Peyer's patch (tissue), 4 donors: ENCODE results near the gene TOP3B. TPM values are rescaled to one million over a fixed set of nuclear protein-coding genes. Genes with fewer than 3 reads are reported as not detected.

Experiments
- DNase-seq, 3 donors: peaks; one replicate each; pipeline ENCODE4 v3.0.0-alpha.2; 2017 to 2019
- H3K27ac ChIP-seq, 4 donors: fragments of 200-600 bp; sonication (generic); one replicate each; pipeline ENCODE4 v1.5.1; 2016 to 2019
- H3K27me3 ChIP-seq, 2 donors: fragments of 200-600 bp; sonication (generic); one replicate each; pipeline ENCODE4 v1.5.1; 2019
- H3K36me3 ChIP-seq, 3 donors: fragments of 200-600 bp; sonication (generic); one replicate each; pipeline ENCODE4 v1.5.1; 2016 to 2019
- H3K4me1 ChIP-seq, 4 donors: fragments of 200-600 bp; sonication (generic); one replicate each; pipeline ENCODE4 v1.5.1; 2016 to 2019
- H3K4me3 ChIP-seq, 4 donors: fragments of 200-600 bp; sonication (generic); 1 replicate in 3 of 4; 2 replicates in 1 of 4; pipeline ENCODE4 v1.5.1; 2016 to 2019; ENCODE audit warnings: mild to moderate bottlenecking in 1 of 4
- H3K9me3 ChIP-seq, 4 donors: fragments of 200-600 bp; sonication (generic); one replicate each; pipeline ENCODE4 v1.5.1; 2016 to 2019; ENCODE audit warnings: mild to moderate bottlenecking in 1 of 4
- POLR2A ChIP-seq, 2 donors: fragments of 450-650 bp; IDR thresholded peaks; one replicate each; pipeline ENCODE4 v1.5.1; 2017; ENCODE audit warnings: antibody characterized with exemption in 2 of 2, mild to moderate bottlenecking in 2 of 2, moderate library complexity in 2 of 2
- total RNA-seq, 4 donors: library from RNA; depleted of rRNA; stranded (reverse); fragments of >200 nt; gene quantifications; one replicate each; pipeline ENCODE4 v1.1.0, GENCODE V29; 2016
- TF ChIP-seq, protein P1 (sequence below), 6 experiments: fragments of 450-650 bp in 4 of 6; fragments of 200-600 bp in 2 of 6; sonication (generic) in 1 of 6; IDR thresholded peaks; one replicate each; pipeline ENCODE4 v1.5.1; 2017 to 2019; ENCODE audit warnings: antibody characterized with exemption in 6 of 6, mild to moderate bottlenecking in 3 of 6, moderate library complexity in 1 of 6

Gene TOP3B
- total RNA-seq, 4 donors from 2014 or later, result 53.6 to 91.6 (median 80.2) TPM

DNA sequence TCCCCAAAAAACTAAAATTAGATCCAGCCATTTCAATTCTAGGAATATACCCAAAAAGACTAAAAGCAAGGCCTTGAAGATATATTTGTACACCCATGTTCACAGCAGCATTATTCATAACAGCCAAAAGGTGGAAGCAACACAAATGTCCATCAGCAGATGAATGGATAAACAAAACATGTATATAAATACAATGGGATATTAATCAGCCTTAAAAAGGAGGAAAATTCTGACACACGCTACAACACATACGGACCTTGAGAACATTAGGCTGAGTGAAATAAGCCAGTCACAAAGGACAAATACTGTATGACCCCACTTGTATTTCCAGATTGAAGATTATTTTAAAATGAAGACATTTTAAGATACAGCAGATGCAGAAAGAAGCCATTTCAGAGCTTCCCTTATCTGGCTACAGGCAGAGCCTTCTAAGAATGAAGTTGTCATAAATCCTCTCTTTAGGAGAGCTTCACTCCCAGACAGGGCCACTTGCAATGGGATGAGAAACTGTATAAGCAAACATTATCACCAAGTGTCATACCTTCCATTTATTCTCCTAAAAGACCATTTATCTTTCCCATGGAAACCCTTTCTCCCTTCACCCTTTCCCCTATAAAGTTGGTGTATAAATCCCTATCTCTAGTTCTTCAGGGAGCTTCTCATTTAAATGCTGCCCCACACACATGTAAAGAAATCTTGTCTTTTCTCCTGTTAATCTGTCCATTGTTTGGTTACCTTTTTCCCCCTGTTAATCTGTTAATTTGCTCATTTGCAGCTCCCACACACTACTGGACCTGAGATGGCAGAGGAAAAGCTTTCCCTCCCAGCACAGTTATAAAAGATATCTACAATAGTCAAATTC, 19.3 kb upstream of the TOP3B start:
- Histone ChIP-seq H3K4me3 (no peak overlapping the region), H3K27ac (no peak overlapping the region), H3K36me3 (no peaks in the 10 kb centered on the region), H3K9me3 (no peaks in the 10 kb centered on the region), H3K4me1 (no peaks in the 10 kb centered on the region), H3K27me3 (no peaks in the 10 kb centered on the region)
- DNase-seq, result no peak
- TF ChIP-seq POLR2A (IDR thresholded peaks at IDR 0.05), result no peak
- TF ChIP-seq, protein P1, sequence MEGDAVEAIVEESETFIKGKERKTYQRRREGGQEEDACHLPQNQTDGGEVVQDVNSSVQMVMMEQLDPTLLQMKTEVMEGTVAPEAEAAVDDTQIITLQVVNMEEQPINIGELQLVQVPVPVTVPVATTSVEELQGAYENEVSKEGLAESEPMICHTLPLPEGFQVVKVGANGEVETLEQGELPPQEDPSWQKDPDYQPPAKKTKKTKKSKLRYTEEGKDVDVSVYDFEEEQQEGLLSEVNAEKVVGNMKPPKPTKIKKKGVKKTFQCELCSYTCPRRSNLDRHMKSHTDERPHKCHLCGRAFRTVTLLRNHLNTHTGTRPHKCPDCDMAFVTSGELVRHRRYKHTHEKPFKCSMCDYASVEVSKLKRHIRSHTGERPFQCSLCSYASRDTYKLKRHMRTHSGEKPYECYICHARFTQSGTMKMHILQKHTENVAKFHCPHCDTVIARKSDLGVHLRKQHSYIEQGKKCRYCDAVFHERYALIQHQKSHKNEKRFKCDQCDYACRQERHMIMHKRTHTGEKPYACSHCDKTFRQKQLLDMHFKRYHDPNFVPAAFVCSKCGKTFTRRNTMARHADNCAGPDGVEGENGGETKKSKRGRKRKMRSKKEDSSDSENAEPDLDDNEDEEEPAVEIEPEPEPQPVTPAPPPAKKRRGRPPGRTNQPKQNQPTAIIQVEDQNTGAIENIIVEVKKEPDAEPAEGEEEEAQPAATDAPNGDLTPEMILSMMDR (IDR thresholded peaks at IDR 0.05), result no peak

DNA sequence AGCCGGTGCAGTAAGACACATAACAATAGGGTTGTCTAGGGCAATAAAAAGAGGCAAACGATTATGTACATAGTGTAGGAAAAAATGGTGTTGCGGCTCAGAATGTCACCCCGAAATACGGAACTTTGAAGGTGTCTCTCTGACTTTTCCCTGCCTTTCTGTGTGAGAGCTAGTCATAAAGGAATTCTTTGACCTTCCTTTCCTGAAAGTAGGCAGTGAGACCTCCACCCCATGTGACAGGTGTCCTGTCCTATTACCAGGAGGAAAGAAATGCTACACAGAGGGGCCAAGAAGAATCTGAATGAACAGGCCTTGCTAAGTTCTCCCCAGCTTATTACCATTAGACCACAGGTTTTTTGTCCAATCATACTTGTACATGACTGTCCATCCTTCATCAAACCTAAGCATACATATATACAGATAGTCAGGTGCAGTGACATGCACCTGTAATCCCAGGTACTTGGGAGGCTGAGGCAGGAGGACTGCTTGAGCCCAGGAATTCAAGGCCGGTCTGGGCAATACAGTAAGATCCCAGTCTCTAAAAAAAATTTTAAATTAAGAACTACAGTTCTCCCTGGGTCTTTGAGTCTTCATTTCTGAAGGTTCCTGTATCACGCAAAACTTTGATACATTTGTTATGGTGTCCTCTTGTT, 16.1 kb upstream of the TOP3B start:
- Histone ChIP-seq H3K4me3 (no peak overlapping the region), H3K27me3 (no peaks in the 10 kb centered on the region), H3K9me3 (no peaks in the 10 kb centered on the region), H3K27ac (no peak overlapping the region), H3K36me3 (no peaks in the 10 kb centered on the region), H3K4me1 (no peaks in the 10 kb centered on the region)
- no peak for DNase-seq
- TF ChIP-seq POLR2A (IDR thresholded peaks at IDR 0.05), result no peak
- TF ChIP-seq, protein P1 (IDR thresholded peaks at IDR 0.05), result no peak

DNA sequence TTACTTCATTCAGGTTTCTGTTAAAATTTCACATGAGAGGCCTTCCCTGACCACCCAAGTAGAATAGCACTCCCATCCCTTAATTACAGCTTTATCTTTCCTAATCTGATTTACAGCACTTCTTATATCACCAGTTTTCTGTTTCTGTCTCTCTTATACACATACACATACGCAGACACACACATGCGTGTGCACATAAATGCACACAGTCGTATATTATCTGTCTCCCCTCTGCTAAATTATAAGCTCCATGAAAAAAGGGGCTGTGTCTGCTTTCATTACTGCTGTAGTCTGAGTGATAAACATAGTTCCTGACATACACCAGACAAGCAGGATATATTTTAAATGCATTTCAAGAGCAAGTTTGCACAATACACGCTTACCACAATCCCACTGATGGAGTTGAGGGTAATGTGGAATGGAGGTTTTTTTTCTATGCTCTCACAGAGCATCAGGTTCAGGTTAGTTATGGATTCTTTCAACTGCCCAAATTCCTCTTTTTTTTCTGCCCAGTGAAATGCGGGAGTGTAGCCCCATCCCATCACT, 13.7 kb upstream of the TOP3B start:
- H3K27me3 ChIP-seq, result no peaks in the 10 kb centered on the region
- H3K36me3 ChIP-seq, result no peaks in the 10 kb centered on the region
- no peaks in the 10 kb centered on the region for H3K9me3 ChIP-seq

DNA sequence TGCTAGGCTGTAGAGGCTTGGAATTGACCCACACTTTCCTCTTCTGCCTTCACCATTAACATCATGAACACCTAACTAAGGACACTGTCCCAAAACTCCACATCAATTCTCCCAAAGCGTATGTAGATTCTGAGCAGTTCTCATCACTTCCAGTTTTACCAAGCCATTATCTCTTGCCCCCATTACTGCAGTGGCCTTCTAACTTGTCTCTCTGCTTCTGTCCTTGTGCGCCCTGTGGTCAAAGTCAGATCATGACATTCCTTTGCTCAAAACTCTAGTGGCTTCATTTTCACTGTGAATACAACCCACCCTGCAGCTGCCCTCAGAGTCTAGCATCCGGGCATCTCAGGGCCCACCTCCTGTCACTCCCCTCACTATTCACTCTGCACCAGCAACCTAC, 13.1 kb upstream of the TOP3B start:
- Histone ChIP-seq H3K9me3 (no peaks in the 10 kb centered on the region), H3K4me1 (no peaks in the 10 kb centered on the region), H3K27me3 (no peaks in the 10 kb centered on the region), H3K36me3 (no peaks in the 10 kb centered on the region), H3K27ac (no peak overlapping the region), H3K4me3 (no peak overlapping the region)
- DNase-seq, result no peak
- TF ChIP-seq, protein P1 (IDR thresholded peaks at IDR 0.05), result no peak
- no peak for TF ChIP-seq POLR2A (IDR thresholded peaks at IDR 0.05)

More for the DNA sequence above, 13.7 kb upstream of the TOP3B start:
- no peak overlapping the region for H3K27ac ChIP-seq
- DNase-seq, result no peak
- no peak for TF ChIP-seq POLR2A (IDR thresholded peaks at IDR 0.05)
- TF ChIP-seq, protein P1 (IDR thresholded peaks at IDR 0.05), result no peak
- no peaks in the 10 kb centered on the region for H3K4me1 ChIP-seq
- H3K4me3 ChIP-seq, result no peak overlapping the region

DNA sequence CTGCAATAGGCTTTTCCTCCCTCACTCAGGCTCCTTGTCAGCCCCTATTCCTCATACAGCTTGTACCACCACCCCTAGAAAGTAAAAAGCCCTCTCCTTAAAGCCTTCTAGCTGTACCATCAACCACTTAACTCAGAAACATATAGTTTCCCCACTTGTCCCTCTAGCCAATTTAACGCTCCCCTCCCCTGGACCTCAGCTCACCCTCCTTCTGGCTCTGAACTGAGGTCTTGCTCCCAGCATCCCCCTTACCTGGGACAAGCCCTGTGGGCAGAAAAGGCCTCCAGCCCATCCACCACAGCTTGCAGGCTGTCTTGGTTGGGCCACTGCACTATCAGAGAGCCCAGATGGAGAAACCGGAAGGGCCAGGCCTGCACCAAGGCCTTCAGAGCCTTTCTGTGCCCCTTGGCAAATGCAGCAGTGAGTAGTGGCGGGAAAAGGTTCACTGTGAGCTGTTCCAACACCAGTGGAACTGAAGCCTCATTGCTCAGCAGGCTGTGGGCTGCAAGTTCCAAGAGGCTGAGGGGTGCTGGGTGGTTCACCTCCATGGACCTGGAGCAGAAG, 12.4 kb upstream of the TOP3B start:
- Histone ChIP-seq H3K36me3 (no peaks in the 10 kb centered on the region), H3K4me3 (no peak overlapping the region), H3K4me1 (no peaks in the 10 kb centered on the region), H3K27me3 (no peaks in the 10 kb centered on the region), H3K9me3 (no peaks in the 10 kb centered on the region), H3K27ac (no peak overlapping the region)
- no peak for DNase-seq
- no peak for TF ChIP-seq POLR2A (IDR thresholded peaks at IDR 0.05)
- TF ChIP-seq, protein P1 (IDR thresholded peaks at IDR 0.05), result no peak
